ENCODE results near the gene TBX18.

- no peak for TF ChIP-seq CTCF (conservative IDR thresholded peaks at IDR 0.05 in 1 of 2, IDR thresholded peaks at IDR 0.05 in 1 of 2; ENCODE audit: low read depth in 1 of 2, low read length in 2 of 2)
- no peak for TF ChIP-seq EZH2 (IDR thresholded peaks at IDR 0.05; ENCODE audit: low read length, missing control alignments)
Observed at GRCh38 chr6:84738996-84739865, 25.2 kb downstream of the TBX18 start.

Data from fibroblast of lung (primary cell).